ENCODE results near the gene EXOC3L2. TPM values are rescaled to one million over a fixed set of nuclear protein-coding genes. Genes with fewer than 3 reads are reported as not detected.

The EXOC3L2 gene
- total RNA-seq, 1 donor from 2014 or later: 6.1 TPM

DNA sequence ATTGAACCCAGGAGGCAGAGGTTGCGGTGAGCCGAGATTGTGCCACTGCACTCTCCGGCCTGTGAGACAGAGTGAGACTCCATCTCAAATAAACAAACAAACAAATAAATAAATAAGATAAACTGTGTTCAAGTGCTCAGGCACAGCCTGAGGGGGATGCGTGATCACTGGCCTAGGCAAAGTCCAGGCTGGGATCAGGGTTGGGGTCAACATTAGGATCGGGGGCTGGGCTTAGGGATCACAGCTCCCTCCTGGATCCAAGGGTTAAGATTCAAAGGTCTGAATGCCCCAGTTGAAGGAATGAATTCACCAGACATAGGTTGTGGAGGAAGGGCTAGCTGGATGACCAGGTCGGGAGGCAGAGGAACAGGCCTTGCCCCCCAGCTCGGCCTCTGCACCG, 1.9 kb upstream of the EXOC3L2 start:
- Histone ChIP-seq H3K4me1 (peaks cover 26% of the 10 kb centered on the region), H3K9me3 (no peaks in the 10 kb centered on the region), H3K36me3 (no peaks in the 10 kb centered on the region), H3K4me3 (no peak overlapping the region), H3K27ac (no peak overlapping the region), H3K27me3 (no peaks in the 10 kb centered on the region)
- intact Hi-C loops (cut with DNase I): no loop called here
- DNase-seq (ENCODE audit: extremely low spot score in 2 of 2): no peak
- TF ChIP-seq, protein P1, sequence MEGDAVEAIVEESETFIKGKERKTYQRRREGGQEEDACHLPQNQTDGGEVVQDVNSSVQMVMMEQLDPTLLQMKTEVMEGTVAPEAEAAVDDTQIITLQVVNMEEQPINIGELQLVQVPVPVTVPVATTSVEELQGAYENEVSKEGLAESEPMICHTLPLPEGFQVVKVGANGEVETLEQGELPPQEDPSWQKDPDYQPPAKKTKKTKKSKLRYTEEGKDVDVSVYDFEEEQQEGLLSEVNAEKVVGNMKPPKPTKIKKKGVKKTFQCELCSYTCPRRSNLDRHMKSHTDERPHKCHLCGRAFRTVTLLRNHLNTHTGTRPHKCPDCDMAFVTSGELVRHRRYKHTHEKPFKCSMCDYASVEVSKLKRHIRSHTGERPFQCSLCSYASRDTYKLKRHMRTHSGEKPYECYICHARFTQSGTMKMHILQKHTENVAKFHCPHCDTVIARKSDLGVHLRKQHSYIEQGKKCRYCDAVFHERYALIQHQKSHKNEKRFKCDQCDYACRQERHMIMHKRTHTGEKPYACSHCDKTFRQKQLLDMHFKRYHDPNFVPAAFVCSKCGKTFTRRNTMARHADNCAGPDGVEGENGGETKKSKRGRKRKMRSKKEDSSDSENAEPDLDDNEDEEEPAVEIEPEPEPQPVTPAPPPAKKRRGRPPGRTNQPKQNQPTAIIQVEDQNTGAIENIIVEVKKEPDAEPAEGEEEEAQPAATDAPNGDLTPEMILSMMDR (IDR thresholded peaks at IDR 0.05): no peak

DNA sequence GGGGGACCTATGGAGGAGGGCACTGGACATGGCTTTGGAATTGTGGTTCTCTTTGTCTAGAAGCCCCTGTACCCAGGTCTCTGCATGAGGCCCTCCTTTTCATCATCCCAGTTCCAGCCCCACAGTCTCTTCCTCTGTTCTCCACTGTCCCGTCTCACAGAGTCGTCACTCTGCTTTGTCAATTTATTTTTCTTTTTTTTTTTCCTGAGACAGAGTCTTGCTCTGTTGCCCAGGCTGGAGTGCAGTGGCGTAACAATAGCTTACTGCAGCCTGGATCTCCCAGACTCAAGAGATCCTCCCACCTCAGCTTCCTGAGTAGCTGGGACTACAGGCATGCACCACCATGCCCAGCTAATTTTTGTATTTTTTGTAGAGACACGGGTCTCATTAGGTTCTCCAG, 619 bp upstream of the EXOC3L2 start:
- no peak for DNase-seq (ENCODE audit: extremely low spot score in 2 of 2)
- H3K4me3 ChIP-seq: no peak overlapping the region
- TF ChIP-seq, protein P1 (IDR thresholded peaks at IDR 0.05): no peak
- TF ChIP-seq POLR2A (IDR thresholded peaks at IDR 0.05): no peak
- no peak for TF ChIP-seq POLR2AphosphoS5 (IDR thresholded peaks at IDR 0.05; ENCODE audit: insufficient read depth in 1 of 2, low read depth in 1 of 2)
- H3K27ac ChIP-seq: no peak overlapping the region
- no peaks in the 10 kb centered on the region for H3K27me3 ChIP-seq
- H3K9me3 ChIP-seq: no peaks in the 10 kb centered on the region
- H3K4me1 ChIP-seq: peaks cover 21% of the 10 kb centered on the region
- intact Hi-C loops (cut with DNase I): no loop called here
- no peaks in the 10 kb centered on the region for H3K36me3 ChIP-seq

DNA sequence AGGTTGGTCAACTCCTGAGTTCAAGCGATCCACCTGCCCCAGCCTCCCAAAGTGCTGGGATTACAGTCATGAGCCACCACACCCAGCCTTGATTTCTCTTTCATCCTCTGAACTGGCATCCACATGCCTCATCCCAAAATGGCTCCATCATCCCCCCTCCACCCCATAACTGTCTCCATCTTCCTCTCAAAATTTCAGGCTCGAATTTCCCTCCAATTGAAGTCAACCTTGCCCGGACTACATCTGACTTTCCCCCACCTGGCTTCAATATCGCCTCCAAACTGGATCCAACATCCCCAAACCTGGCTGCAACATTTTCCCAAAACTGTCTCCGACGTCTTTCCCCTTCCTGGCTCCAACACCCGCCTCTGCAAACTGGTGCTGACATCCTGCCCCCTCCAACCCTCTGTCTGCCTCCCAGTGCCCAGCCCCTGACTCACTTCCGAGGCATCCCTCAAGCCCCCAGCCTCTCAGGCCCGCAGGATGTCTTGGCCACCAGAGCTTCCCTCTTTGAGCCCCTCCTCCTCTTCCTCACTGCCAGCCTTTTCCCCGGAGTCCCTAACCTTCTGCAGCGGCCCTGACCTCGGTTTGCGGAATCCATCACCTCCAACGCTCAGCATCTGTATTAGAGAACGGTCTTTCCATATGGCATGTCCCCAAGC, 943 bp downstream of the EXOC3L2 start:
- H3K27ac ChIP-seq: no peak overlapping the region
- DNase-seq (ENCODE audit: extremely low spot score in 2 of 2): no peak
- intact Hi-C loops (cut with DNase I): no loop called here
- no peaks in the 10 kb centered on the region for H3K9me3 ChIP-seq
- no peaks in the 10 kb centered on the region for H3K36me3 ChIP-seq
- peaks cover 13% of the 10 kb centered on the region for H3K4me1 ChIP-seq
- no peaks in the 10 kb centered on the region for H3K27me3 ChIP-seq
- TF ChIP-seq POLR2AphosphoS5 (IDR thresholded peaks at IDR 0.05; ENCODE audit: insufficient read depth in 1 of 2, low read depth in 1 of 2): no peak
- TF ChIP-seq, protein P1 (IDR thresholded peaks at IDR 0.05): no peak
- H3K4me3 ChIP-seq: peak overlapping the region in 1 of 2 donors; percentile 21

DNA sequence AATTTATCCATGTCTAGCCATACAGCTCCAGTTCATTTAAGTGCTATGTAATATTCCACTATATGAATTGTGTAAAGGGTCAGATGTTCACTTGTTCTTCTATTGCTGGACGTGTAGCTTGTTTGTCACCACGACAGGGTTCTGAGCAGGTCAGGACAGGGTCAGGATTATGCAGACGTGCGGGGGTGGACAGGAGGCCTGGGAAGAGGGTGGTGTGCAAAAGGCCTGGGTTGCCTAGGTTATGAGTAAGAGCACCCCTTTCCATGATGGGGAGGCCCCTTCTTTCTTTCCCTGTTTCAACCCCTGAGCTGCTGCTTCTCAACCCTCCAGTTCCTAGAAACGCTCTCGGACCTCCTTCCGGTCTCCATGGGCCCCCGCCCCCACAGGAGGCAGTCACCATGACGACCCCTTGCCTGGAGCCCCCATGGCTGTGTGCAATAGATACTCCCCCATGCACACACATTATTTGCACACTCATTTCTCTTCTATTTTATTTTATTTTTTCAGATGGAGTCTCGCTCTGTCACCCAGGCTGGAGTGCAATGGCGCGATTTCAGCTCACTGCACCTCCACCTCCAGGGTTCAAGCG, 2.0 kb downstream of the EXOC3L2 start:
- no peak overlapping the region for H3K4me3 ChIP-seq
- H3K36me3 ChIP-seq: no peaks in the 10 kb centered on the region
- no peaks in the 10 kb centered on the region for H3K9me3 ChIP-seq
- no peaks in the 10 kb centered on the region for H3K27me3 ChIP-seq
- intact Hi-C loops (cut with DNase I): no loop called here
- DNase-seq (ENCODE audit: extremely low spot score in 2 of 2): no peak
- no peak overlapping the region for H3K27ac ChIP-seq
- TF ChIP-seq, protein P1 (IDR thresholded peaks at IDR 0.05): no peak
- TF ChIP-seq POLR2A (IDR thresholded peaks at IDR 0.05) (no peak), POLR2AphosphoS5 (IDR thresholded peaks at IDR 0.05; ENCODE audit: insufficient read depth in 1 of 2, low read depth in 1 of 2) (no peak)
- H3K4me1 ChIP-seq: peaks cover 2% of the 10 kb centered on the region

DNA sequence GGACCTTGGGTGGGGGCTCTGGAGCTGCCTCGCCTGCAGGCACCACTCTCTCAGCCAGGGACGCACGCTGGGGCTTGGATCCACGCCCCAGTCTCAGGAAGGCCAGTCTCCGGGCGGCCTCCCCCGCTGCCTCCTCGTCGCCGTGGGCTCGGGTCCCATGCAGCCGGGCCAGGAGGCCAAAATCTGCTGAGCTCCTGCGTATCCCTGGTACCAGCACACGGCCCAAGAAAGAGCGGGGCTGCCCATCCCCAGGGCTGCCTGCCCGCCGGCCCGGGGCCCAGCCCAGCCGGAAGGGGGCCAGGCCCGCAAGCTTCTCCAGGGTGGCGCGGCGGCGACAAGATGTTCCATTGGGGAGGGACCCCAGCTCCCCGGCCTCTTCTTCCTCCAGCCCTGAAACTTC, 6.7 kb downstream of the EXOC3L2 start:
- H3K27me3 ChIP-seq: no peaks in the 10 kb centered on the region
- no peaks in the 10 kb centered on the region for H3K36me3 ChIP-seq
- TF ChIP-seq POLR2A (IDR thresholded peaks at IDR 0.05) (no peak), POLR2AphosphoS5 (IDR thresholded peaks at IDR 0.05; ENCODE audit: insufficient read depth in 1 of 2, low read depth in 1 of 2) (no peak)
- TF ChIP-seq, protein P1 (IDR thresholded peaks at IDR 0.05): no peak
- H3K4me3 ChIP-seq: no peak overlapping the region
- H3K27ac ChIP-seq: no peak overlapping the region
- DNase-seq (ENCODE audit: extremely low spot score in 2 of 2): no peak
- H3K4me1 ChIP-seq: no peaks in the 10 kb centered on the region
- H3K9me3 ChIP-seq: no peaks in the 10 kb centered on the region
- intact Hi-C loops (cut with DNase I): no loop called here
